GM18508 (cell line): ENCODE measurements around the gene ATP2B2.

Source experiments
- ATAC-seq: cut with Tn5 transposase; IDR thresholded peaks from one replicate; pipeline ENCODE4 v1.9.1; 2021; ENCODE audit warnings: moderate number of reproducible peaks; ENCODE audit not compliant: insufficient read depth, unreplicated experiment

The ATP2B2 gene

DNA sequence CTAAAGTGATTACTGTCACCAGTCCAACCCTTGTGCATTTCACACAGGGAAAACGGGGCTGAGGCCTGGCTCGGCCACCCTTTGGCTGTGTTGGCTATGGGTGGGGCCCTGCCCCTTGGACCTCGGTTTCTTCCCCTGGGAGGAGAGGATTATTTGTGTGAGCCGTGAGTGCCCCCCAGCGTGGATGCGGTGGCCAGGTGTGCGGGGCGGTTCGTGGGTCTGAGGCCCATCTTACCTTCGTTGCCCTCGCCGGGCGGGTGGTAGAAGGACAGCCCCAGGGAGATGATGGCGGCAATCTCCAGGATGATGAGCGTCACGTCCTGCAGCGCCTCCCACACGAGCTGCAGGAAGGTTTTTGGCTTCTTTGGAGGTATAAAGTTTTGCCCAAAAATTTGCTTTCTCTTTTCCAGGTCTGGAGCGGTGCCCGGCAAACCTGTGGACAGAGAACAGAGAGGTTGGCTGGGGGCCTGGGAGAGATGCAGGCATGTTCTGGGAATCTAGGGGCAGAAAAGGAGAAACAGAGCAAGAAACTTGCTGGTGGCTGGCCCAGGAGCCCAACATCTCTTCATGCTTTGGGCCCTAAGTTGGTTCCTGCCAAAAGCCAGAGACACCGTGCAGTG is 94.9 kb downstream of the ATP2B2 start:
- no peak for ATAC-seq

DNA sequence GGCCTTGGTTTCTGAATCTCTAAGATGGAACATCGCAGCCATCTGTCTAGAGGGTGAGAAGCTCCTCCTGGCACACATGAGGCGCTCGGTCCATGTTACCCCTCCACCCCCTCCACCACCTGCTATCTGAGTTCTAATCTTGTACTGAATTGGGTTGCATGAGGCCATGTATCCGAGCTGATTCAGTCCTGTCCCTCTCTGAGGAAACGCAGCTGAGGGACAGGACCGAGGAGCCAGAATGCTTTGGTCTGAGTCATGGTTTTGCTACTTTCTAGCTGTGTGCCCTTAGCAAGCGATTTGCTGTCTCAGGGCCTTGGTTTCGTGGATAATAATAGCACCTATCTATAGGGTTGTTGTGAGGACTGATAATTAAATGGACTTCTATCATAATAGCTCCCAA is 96.7 kb downstream of the ATP2B2 start:
- no peak for ATAC-seq

DNA sequence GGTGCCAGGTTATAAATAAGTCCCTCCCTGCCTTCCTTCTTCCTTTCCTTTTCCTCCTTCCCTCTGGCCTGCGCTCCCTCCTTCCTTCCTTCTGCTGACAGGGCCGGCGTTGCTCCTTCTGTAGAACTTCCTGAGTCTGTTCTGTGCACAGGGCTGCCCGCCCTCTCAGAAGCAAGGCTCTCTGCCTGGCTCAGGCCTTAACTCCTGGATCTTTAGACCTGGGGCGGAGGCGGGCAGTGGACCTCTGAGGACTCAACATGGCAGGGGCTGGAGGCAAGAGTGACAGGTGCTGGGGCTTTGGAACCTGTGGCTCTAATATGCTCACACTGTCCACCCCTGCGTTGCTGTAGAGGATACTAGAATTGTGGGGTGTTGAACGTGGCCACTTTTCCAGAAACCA is 98.0 kb downstream of the ATP2B2 start:
- ATAC-seq = no peak

- ATAC-seq = no peak
Measured at GRCh38 chr3:10406414-10406813, 99.0 kb downstream of the ATP2B2 start.

GRCh38 chr3:10405816-10406215 is 99.6 kb downstream of the ATP2B2 start:
- ATAC-seq = no peak

GRCh38 chr3:10404876-10405275 is 100.5 kb downstream of the ATP2B2 start:
- ATAC-seq = no peak

DNA sequence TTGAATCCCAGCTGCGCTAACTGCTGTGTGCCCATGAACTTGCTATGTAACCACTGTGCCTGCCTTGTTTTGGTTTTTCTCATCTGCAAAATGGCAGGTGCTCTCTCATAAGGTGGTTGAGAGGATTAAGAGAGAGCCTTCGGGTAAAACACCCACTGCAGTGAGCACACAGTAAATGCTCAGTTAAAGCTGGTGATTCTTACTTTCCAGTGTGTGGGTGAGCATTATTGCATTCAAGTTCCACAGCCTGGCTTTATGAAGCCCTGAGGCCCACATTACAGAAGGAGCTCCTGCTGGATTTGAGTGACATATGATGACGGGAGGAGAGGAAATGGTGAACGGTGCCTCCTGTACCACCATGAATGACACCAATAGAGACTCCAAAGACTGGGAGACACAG is 101.0 kb downstream of the ATP2B2 start:
- no peak for ATAC-seq

DNA sequence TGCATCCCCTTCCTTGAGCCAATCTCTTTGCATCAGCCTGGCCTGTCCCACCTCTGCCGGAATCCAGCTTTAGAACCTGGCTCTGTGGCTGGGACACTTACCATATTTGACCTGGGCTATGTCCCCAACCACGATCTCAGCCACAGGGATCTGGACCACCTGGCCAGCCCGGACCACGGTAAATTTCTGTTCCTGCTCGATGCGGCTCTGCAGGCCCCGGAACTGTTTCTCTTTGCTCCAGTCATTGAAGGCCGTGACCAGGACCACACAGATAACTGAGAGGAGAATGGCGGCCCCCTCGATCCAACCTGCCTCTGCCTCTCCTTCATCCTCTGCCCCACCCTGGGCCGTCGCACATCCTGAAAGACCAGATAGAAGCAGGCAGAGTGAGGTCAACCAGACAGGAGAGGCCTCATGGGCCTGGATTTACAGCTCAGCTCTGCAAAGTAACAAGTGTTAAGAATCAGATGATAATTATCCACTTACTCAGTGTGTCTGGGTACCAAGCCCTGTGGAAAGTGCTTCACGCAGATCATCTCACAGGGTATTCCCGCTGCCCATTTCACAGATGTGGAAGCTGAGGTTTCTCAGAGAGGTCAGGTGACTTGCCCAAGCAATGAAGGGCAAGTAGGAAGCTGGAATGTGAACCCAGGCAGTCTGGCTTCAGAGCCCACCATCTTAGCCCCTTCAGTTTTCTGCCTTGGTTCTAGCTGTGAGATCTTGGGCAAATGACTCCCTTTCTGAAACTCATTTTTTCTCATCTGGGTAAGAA is 103.2 kb downstream of the ATP2B2 start:
- ATAC-seq = no peak

GRCh38 chr3:10400749-10401495 is 104.5 kb downstream of the ATP2B2 start:
- ATAC-seq = no peak

DNA sequence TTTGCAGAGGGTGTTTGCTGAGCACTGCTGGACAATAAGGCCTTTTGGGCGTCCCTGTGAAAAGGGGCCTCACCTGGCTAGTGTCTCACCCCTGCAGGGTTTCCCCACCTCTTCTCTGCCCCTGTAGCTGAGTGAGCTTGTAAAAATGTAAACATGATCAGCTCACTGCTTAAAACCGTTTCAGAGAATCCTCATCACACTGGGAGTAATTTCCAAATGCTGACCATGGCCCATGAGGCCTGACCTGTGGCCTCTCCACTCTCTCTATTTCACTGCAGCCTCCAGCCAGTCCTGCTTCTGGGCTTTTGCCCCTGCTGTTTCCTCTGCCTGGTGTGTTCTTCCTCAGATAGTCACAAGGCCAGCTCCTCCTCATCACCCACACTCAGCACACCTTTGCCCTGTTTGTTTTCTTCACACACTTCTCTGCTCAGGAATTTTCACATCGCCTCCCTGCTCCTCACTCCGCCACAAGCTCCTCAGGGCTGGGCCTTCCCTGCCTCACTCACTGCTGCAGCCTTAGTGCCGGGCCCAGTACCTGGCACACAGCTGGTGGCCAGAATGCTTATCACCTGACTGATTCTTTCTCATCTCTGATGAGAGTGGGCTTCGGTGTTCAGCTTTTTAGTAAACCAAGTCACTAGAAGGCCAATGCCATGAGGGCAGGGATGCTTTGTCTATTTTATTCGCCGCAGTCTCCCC is 105.2 kb downstream of the ATP2B2 start:
- ATAC-seq = no peak

- ATAC-seq = no peak
Measured at GRCh38 chr3:10399634-10400033, 105.8 kb downstream of the ATP2B2 start.

DNA sequence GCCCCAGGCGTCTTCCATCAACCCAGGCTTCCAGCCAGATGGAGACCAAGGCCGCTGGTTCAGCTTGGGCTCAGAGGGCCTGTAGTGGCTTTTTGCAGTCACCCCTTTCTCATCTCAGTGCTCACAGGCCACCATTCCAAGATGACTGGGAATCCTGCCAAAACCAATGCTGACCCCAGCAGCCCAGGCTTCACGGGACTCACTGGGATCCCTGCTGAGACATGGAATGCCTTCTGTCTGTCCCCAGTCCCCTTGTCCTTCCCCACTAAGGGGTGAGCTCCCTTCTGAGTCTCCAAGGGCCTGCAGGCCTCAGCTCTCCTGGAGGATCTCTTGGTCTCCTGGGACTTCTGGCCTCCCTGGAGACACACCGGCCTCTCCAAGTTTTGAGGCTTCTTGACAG is 107.0 kb downstream of the ATP2B2 start:
- ATAC-seq = no peak

DNA sequence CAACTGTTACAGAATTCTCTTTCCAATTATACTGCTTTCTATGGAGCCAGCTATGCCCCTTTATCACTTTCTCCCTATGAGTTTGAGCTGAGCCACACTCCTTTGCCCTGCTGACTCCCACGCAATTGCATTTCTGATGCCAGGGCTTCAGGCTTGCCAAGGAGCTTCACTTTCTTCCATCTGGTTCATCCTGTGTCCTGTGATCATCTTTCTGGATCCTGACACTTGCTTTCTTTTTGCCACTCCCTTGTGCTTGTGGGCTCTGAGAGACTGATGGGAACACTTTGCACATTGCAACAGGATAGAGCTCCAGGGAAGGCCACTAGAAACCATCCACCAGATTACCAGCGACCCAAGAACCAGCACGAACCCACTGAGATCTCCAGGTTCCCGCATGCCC is 107.5 kb downstream of the ATP2B2 start:
- ATAC-seq = no peak

DNA sequence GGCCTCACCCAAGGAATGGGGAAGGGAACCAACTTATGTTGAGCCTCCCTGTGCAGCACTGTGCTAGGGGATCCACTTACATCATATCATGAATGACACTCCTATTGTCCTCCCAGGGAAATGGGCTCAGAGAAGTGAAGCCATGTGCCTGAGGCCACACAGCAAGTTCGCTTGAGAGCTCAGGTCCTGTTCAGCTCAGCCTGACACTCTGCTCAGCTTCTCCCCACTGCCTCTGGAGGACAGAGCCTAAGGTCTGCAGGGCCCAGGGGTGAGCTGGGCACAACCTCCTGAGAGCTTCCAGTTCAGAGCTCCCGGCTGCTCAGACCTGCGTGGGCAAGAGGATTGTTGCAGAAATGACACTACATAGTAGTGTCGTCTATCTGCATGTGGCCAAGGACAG is 108.5 kb downstream of the ATP2B2 start:
- no peak for ATAC-seq

DNA sequence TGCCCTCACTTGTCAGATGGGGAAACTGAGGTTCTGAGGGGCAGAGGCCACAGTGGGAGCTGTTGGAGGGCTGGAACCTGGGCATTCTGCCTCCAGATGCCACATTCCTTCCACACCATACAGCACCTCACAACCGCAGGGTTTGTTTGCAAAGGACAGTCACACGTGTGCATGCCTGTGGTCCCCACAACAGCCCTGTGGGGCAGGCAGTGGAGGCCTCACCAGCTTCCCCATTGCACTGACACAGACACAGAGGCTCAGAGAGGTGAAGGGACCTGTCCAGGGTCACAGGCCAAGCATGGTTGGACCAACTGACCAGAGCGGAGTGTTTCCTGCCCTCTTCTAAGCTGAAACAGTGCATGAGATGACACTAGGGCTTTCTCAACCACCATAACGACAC is 109.3 kb downstream of the ATP2B2 start:
- no peak for ATAC-seq

DNA sequence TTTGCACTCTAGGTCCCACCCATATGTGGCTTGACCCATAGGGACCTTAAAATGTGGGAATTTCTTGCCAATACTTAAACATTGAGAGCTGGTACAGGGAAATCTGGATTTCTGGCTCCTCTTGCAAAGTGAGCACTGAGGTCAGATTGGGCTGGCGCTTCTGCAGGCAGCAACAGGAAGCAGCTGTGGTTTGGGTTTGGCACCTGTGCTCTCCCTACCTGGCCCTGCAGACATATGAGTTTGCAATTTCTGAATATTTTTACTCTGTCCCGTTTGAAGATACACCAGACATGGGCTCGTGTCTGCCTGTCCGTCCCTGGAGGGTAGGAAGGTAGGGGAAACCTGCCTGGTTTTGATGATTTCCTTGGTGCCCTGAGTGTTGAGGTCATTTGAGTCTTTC is 109.7 kb downstream of the ATP2B2 start:
- no peak for ATAC-seq

DNA sequence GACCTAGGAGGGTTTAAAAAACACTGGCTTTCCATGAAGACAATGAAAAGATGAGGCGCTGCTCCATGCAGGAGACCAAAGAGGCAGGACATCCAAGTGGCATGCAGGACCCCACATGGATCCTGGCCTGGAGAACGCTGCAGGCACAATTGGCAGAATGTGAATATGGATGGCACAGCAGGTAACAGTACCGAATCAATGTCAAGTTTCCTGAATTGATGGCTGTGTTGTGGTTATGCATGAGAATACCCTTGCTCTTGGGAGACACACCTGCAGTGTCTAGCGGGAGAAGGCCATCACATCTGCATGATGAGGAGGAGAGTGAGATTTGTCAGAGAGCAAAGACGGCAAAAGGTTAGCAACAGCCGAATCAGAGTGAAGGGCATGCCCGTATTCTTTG is 110.2 kb downstream of the ATP2B2 start:
- no peak for ATAC-seq

GRCh38 chr3:10394491-10395025 is 110.8 kb downstream of the ATP2B2 start:
- no peak for ATAC-seq

- no peak for ATAC-seq
Measured at GRCh38 chr3:10393514-10393913, 111.9 kb downstream of the ATP2B2 start.

DNA sequence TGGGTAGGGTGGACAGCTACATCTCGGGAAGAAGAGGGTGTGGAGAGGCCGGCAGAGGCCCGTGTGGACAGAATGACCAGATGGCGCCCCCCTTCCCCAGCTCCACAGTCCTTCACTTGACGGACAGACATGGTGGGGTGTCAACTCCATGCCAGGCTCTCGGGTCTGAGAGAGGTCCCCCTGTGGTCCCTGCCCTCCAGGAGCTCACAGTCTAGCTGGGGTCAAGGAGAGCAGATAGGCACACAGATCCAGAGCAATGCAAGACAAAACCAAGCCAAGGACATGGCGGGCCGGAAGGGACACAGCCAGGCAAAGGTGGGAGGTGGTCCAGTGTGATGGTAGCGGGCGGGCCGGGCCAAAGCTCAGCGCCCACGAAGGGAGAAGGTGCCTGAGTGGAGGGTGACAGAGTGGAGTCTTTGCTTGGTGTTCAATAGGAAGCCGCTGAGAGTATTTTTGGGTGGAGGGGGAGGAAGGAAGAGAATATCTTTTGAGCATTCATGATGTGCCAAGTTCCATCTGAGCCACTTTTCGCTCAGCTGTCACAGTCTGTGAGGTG is 112.4 kb downstream of the ATP2B2 start:
- ATAC-seq = no peak
